Upper lobe of left lung (tissue), 4 donors: ENCODE results near the gene ASTN1.

Experiments used
- EP300 ChIP-seq, 4 donors: sonication (generic); formaldehyde crosslinking; IDR thresholded peaks; one replicate each; pipeline ENCODE4 v1.5.1; 2017; ENCODE audit warnings: antibody characterized with exemption in 4 of 4, control low read depth in 2 of 4
- POLR2A ChIP-seq, 4 donors: fragments of 450-650 bp; IDR thresholded peaks; one replicate each; pipeline ENCODE4 v1.5.1; 2016 to 2017; ENCODE audit warnings: antibody characterized with exemption in 4 of 4, mild to moderate bottlenecking in 2 of 4
- POLR2AphosphoS5 ChIP-seq, 2 donors: sonication (generic); formaldehyde crosslinking; IDR thresholded peaks; one replicate each; pipeline ENCODE4 v1.5.1; 2017; ENCODE audit warnings: antibody characterized with exemption in 2 of 2
- TF ChIP-seq, protein P1 (sequence below), 6 experiments: fragments of 450-650 bp in 4 of 6; fragments of 200-600 bp in 2 of 6; sonication (generic) in 2 of 6; IDR thresholded peaks; one replicate each; pipeline ENCODE4 v1.5.1; 2016 to 2019; ENCODE audit warnings: antibody characterized with exemption in 6 of 6

DNA sequence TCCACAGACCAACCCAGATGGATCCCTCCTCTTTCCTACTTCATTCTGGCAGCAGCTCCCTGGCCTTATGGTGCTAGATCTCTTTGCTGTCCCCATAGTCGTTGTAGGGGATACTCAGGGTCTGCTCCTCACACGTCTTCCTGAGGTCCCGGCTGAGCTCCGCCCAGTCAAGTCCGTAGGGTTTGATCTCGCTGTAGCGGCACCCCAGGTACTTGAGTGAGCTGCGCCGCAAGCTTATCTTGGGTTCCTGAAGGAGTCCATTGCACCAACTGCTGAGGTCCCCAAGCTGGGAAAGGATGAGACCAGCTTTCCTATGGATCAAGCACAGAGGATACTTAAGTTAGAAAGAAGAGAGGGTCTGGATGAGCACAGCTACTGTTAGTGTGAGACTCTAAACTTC is 300.3 kb downstream of the ASTN1 start:
- TF ChIP-seq POLR2A (IDR thresholded peaks at IDR 0.05), result no peak
- TF ChIP-seq, protein P1, sequence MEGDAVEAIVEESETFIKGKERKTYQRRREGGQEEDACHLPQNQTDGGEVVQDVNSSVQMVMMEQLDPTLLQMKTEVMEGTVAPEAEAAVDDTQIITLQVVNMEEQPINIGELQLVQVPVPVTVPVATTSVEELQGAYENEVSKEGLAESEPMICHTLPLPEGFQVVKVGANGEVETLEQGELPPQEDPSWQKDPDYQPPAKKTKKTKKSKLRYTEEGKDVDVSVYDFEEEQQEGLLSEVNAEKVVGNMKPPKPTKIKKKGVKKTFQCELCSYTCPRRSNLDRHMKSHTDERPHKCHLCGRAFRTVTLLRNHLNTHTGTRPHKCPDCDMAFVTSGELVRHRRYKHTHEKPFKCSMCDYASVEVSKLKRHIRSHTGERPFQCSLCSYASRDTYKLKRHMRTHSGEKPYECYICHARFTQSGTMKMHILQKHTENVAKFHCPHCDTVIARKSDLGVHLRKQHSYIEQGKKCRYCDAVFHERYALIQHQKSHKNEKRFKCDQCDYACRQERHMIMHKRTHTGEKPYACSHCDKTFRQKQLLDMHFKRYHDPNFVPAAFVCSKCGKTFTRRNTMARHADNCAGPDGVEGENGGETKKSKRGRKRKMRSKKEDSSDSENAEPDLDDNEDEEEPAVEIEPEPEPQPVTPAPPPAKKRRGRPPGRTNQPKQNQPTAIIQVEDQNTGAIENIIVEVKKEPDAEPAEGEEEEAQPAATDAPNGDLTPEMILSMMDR (IDR thresholded peaks at IDR 0.05), result no peak
- no peak for TF ChIP-seq EP300 (IDR thresholded peaks at IDR 0.05)
- no peak for TF ChIP-seq POLR2AphosphoS5 (IDR thresholded peaks at IDR 0.05)
